ENCODE data around the gene THBD.

Gene THBD

DNA sequence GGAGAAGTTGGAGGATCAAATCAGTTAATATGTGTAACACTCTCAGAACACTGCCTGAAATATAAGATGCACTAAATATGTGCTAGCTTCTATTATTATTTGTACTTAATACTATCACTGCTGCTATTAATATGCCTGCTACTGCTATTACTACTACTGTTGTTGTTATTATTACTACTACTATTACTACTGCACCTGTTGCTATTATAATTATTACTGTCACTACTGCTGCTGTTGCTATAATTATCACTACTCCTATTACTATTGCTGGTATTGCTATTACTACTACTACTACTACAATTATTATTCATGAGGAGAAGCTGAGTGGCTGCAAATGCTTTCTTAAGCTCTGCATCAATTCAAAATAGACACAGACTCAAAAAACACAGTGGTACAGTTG lies 31.0 kb downstream of the THBD start:
- H3K27me3 ChIP-seq (ENCODE audit: insufficient read depth, low read length): no peaks in the 10 kb centered on the region
- H3K27ac ChIP-seq (ENCODE audit: low read length): no peak overlapping the region
- no peaks in the 10 kb centered on the region for H3K9me3 ChIP-seq (ENCODE audit: insufficient read depth, low read depth, low read length)
- H3K4me3 ChIP-seq (ENCODE audit: low read length): no peak overlapping the region
- H3K36me3 ChIP-seq (ENCODE audit: insufficient read depth, low read depth, low read length): no peaks in the 10 kb centered on the region
- no peaks in the 10 kb centered on the region for H3K4me1 ChIP-seq (ENCODE audit: insufficient read depth, low read length)
- no peak overlapping the region for H3K9ac ChIP-seq (ENCODE audit: low read depth, low read length)

- Histone ChIP-seq H3K4me1 (ENCODE audit: insufficient read depth, low read length) (no peaks in the 10 kb centered on the region), H3K4me3 (ENCODE audit: low read length) (no peak overlapping the region), H3K9me3 (ENCODE audit: insufficient read depth, low read depth, low read length) (no peaks in the 10 kb centered on the region), H3K36me3 (ENCODE audit: insufficient read depth, low read depth, low read length) (no peaks in the 10 kb centered on the region), H3K27me3 (ENCODE audit: insufficient read depth, low read length) (no peaks in the 10 kb centered on the region), H3K9ac (ENCODE audit: low read depth, low read length) (no peak overlapping the region), H3K27ac (ENCODE audit: low read length) (no peak overlapping the region)
Observed at GRCh38 chr20:23017516-23017915, 32.0 kb downstream of the THBD start.

DNA sequence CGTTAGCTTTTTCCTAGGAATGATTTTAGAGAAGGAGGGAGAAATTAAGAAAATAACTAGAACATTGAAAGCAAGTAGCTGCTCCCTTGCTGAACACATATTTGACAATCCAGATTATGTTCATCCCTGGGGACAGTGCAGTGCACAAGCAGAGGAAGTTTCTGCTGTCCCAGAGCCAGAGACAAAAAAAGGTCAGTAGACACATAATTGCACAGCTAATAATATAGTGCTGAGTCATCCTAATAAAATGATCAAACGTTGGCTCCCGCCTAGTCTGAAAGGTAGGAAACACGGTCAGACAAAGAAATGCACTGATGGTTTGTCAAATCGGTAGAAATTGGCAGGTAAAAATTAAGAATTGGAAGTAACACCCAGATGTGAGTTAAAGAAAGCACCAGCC lies 36.0 kb downstream of the THBD start:
- H3K36me3 ChIP-seq (ENCODE audit: insufficient read depth, low read depth, low read length): no peaks in the 10 kb centered on the region
- no peak overlapping the region for H3K4me3 ChIP-seq (ENCODE audit: low read length)
- no peak overlapping the region for H3K27ac ChIP-seq (ENCODE audit: low read length)
- no peak overlapping the region for H3K9ac ChIP-seq (ENCODE audit: low read depth, low read length)
- H3K4me1 ChIP-seq (ENCODE audit: insufficient read depth, low read length): no peaks in the 10 kb centered on the region
- no peaks in the 10 kb centered on the region for H3K9me3 ChIP-seq (ENCODE audit: insufficient read depth, low read depth, low read length)
- H3K27me3 ChIP-seq (ENCODE audit: insufficient read depth, low read length): no peaks in the 10 kb centered on the region

DNA sequence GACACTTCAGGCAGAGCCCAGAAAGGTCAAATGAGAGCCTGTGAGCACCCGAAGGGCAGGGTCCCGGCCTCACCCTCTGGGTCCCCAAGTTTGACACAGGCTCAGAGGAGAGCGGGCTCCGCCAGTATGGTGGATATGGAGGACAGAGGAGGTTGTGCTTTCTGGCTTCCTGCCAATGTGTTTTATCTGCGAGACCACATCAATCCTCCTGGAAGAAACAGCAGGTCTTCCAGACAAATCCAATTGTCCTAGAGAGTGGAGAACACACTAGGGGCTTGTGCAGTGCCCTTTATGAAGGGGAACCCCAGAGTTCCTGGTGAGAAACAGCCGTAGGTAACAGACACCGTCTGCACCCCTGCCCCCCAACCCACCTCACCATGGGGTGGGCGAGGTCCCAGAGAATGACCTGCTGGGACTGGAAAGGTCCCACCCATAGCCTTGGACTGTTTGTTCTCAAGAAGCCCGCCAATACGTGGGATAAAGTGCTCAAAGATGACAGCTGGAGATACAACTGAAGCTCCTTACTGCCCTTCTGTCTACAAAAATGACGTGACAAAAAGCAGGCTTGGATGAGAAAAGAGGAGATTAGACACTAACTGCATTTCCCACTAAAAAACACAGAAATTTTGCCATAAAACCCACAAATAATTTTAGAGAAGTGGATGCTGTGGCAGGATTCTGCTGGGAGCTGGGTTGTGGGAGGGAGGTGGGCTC lies 38.3 kb downstream of the THBD start:
- Histone ChIP-seq H3K27ac (ENCODE audit: low read length) (no peak overlapping the region), H3K27me3 (ENCODE audit: insufficient read depth, low read length) (no peaks in the 10 kb centered on the region), H3K36me3 (ENCODE audit: insufficient read depth, low read depth, low read length) (no peaks in the 10 kb centered on the region), H3K4me3 (ENCODE audit: low read length) (no peak overlapping the region), H3K9me3 (ENCODE audit: insufficient read depth, low read depth, low read length) (no peaks in the 10 kb centered on the region), H3K4me1 (ENCODE audit: insufficient read depth, low read length) (peaks cover 4% of the 10 kb centered on the region; the same call in 1 of the 2 replicates), H3K9ac (ENCODE audit: low read depth, low read length) (no peak overlapping the region)

DNA sequence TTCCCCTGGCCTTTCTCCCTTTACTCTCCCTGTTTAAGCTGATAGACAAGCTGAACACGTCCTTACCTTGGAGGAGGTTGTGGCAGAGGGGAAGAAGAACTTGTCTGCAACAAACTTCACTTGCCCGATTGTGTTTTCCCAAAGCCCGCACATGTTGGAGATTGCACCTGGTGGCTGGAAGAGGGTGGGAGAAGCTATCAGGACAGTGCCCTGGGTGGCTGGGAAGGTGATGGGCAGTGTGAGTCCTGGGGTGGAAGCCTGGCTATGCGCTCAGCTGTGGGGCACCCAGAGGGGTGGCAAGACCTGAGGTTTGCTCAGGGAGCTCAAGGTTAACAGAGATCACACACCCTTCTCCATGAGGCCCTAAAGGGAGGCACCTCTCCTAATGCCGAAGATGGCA lies 39.4 kb downstream of the THBD start:
- Histone ChIP-seq H3K9me3 (ENCODE audit: insufficient read depth, low read depth, low read length) (no peaks in the 10 kb centered on the region), H3K4me3 (ENCODE audit: low read length) (no peak overlapping the region), H3K27me3 (ENCODE audit: insufficient read depth, low read length) (no peaks in the 10 kb centered on the region), H3K9ac (ENCODE audit: low read depth, low read length) (no peak overlapping the region), H3K27ac (ENCODE audit: low read length) (no peak overlapping the region), H3K4me1 (ENCODE audit: insufficient read depth, low read length) (peaks cover 4% of the 10 kb centered on the region; the same call in 1 of the 2 replicates), H3K36me3 (ENCODE audit: insufficient read depth, low read depth, low read length) (no peaks in the 10 kb centered on the region)

DNA sequence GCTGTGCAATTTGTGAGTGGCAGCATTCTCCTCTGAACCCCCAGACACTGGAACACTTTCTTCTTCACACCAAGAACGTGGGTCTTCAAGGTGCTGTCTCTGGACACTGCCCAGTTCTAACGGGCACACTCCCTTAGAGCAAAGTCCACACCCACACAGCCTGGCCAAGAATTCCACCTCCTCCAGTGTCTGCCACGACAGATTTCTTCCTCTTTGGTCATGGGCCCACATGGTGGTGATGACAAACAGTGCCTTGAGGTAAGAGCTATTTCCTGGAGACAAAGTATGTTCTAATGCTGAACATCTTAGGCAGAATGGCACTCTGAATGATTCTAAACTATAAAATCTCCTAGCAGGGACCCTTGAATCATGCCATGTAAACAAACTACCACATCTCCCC lies 39.8 kb downstream of the THBD start:
- Histone ChIP-seq H3K27me3 (ENCODE audit: insufficient read depth, low read length) (no peaks in the 10 kb centered on the region), H3K27ac (ENCODE audit: low read length) (no peak overlapping the region), H3K4me3 (ENCODE audit: low read length) (no peak overlapping the region), H3K9ac (ENCODE audit: low read depth, low read length) (no peak overlapping the region), H3K4me1 (ENCODE audit: insufficient read depth, low read length) (peaks cover 4% of the 10 kb centered on the region; the same call in 1 of the 2 replicates), H3K9me3 (ENCODE audit: insufficient read depth, low read depth, low read length) (no peaks in the 10 kb centered on the region), H3K36me3 (ENCODE audit: insufficient read depth, low read depth, low read length) (no peaks in the 10 kb centered on the region)

DNA sequence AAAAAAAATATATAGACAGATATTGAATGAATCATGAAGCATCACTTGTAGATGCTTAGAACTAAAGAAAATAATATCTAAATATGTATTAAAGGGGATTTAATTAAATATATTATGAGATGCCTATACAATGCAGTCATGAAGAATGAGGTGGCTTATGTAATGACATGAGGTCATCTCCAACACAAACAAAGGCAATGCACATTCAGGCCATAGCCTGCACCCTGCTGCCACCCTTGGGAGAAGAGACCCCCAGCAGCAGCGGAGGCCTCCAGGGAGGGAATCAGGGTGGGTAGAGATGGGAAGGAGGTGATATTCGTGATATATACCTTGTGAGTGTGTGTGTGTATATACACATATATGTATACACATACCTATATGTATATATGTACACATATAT lies 40.8 kb downstream of the THBD start:
- peaks cover 4% of the 10 kb centered on the region; the same call in 1 of the 2 replicates for H3K4me1 ChIP-seq (ENCODE audit: insufficient read depth, low read length)
- no peak overlapping the region for H3K27ac ChIP-seq (ENCODE audit: low read length)
- no peaks in the 10 kb centered on the region for H3K9me3 ChIP-seq (ENCODE audit: insufficient read depth, low read depth, low read length)
- H3K4me3 ChIP-seq (ENCODE audit: low read length): no peak overlapping the region
- no peaks in the 10 kb centered on the region for H3K36me3 ChIP-seq (ENCODE audit: insufficient read depth, low read depth, low read length)
- no peaks in the 10 kb centered on the region for H3K27me3 ChIP-seq (ENCODE audit: insufficient read depth, low read length)
- no peak overlapping the region for H3K9ac ChIP-seq (ENCODE audit: low read depth, low read length)

- H3K27me3 ChIP-seq (ENCODE audit: insufficient read depth, low read length): no peaks in the 10 kb centered on the region
- H3K4me3 ChIP-seq (ENCODE audit: low read length): no peak overlapping the region
- H3K4me1 ChIP-seq (ENCODE audit: insufficient read depth, low read length): peaks cover 4% of the 10 kb centered on the region; the same call in 1 of the 2 replicates
- no peak overlapping the region for H3K27ac ChIP-seq (ENCODE audit: low read length)
- H3K9ac ChIP-seq (ENCODE audit: low read depth, low read length): no peak overlapping the region
- no peaks in the 10 kb centered on the region for H3K9me3 ChIP-seq (ENCODE audit: insufficient read depth, low read depth, low read length)
- no peaks in the 10 kb centered on the region for H3K36me3 ChIP-seq (ENCODE audit: insufficient read depth, low read depth, low read length)
Observed at GRCh38 chr20:23007886-23008655, 41.4 kb downstream of the THBD start.

DNA sequence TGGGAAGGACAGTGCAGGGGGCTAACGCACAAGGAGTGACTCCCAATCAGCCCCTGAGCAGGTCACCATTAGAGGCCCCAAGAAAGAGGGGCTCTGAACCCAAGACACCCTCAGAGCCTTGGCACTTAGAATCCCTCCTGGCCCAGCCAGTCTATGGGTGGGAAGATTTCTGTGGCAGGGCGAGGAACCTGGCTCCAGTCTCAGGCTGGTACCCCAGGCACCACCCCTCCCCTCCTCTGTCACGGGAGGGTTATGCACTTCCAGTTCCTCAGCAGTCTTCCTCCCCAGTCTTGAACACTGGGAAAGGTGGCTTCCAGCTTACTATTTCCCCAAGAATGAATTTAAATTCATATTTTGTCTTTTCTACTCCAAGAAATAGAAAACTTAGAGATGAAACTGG lies 42.0 kb downstream of the THBD start:
- Histone ChIP-seq H3K4me1 (ENCODE audit: insufficient read depth, low read length) (peaks cover 4% of the 10 kb centered on the region; the same call in 1 of the 2 replicates), H3K27ac (ENCODE audit: low read length) (no peak overlapping the region), H3K9me3 (ENCODE audit: insufficient read depth, low read depth, low read length) (no peaks in the 10 kb centered on the region), H3K4me3 (ENCODE audit: low read length) (no peak overlapping the region), H3K27me3 (ENCODE audit: insufficient read depth, low read length) (no peaks in the 10 kb centered on the region), H3K36me3 (ENCODE audit: insufficient read depth, low read depth, low read length) (no peaks in the 10 kb centered on the region), H3K9ac (ENCODE audit: low read depth, low read length) (no peak overlapping the region)

GRCh38 chr20:23005776-23006175 lies 43.7 kb downstream of the THBD start:
- Histone ChIP-seq H3K36me3 (ENCODE audit: insufficient read depth, low read depth, low read length) (no peaks in the 10 kb centered on the region), H3K27ac (ENCODE audit: low read length) (no peak overlapping the region), H3K9ac (ENCODE audit: low read depth, low read length) (no peak overlapping the region), H3K4me1 (ENCODE audit: insufficient read depth, low read length) (peaks cover 4% of the 10 kb centered on the region; the same call in 1 of the 2 replicates), H3K4me3 (ENCODE audit: low read length) (no peak overlapping the region), H3K9me3 (ENCODE audit: insufficient read depth, low read depth, low read length) (no peaks in the 10 kb centered on the region), H3K27me3 (ENCODE audit: insufficient read depth, low read length) (no peaks in the 10 kb centered on the region)

- no peak overlapping the region for H3K27ac ChIP-seq (ENCODE audit: low read length)
- H3K27me3 ChIP-seq (ENCODE audit: insufficient read depth, low read length): no peaks in the 10 kb centered on the region
- H3K36me3 ChIP-seq (ENCODE audit: insufficient read depth, low read depth, low read length): no peaks in the 10 kb centered on the region
- H3K9me3 ChIP-seq (ENCODE audit: insufficient read depth, low read depth, low read length): no peaks in the 10 kb centered on the region
- peaks cover 4% of the 10 kb centered on the region; the same call in 1 of the 2 replicates for H3K4me1 ChIP-seq (ENCODE audit: insufficient read depth, low read length)
- H3K4me3 ChIP-seq (ENCODE audit: low read length): no peak overlapping the region
- H3K9ac ChIP-seq (ENCODE audit: low read depth, low read length): no peak overlapping the region
Observed at GRCh38 chr20:23003881-23004460, 45.5 kb downstream of the THBD start.

Measured in iPS-20b (cell line).